GM19023 (cell line): Measurements from ENCODE around the gene DEFB129.
"Not testable (repeated sequence)": the region's sequence is repeated elsewhere in the genome, so short reads cannot be mapped to it uniquely, and the experiment has no call there.

ENCODE experiments used
- ATAC-seq: cut with Tn5 transposase; IDR thresholded peaks from one replicate; pipeline ENCODE4 v1.9.1; 2021; ENCODE audit warnings: mild to moderate bottlenecking, moderate library complexity; ENCODE audit not compliant: unreplicated experiment

The DEFB129 gene

GRCh38 chr20:226958-227357 lies at the start of gene DEFB129:
TSS of gene DEFB129 (plus strand) at chr20:227258. CDS start at chr20:227289, 31 bp downstream.
- ATAC-seq, result no peak

- no peak for ATAC-seq
These were observed 42.8 kb upstream of the DEFB129 start for GRCh38 chr20:184288-184687.

GRCh38 chr20:187733-188132 lies 39.3 kb upstream of the DEFB129 start:
- ATAC-seq, result no peak

GRCh38 chr20:189611-190010 lies 37.4 kb upstream of the DEFB129 start, which contains the start of gene DEFB128:
TSS of gene DEFB128 (minus strand) at chr20:189711. CDS start at chr20:189623, 88 bp downstream.
- ATAC-seq, result no peak

GRCh38 chr20:198225-198624 lies 28.8 kb upstream of the DEFB129 start:
- ATAC-seq, result no peak

GRCh38 chr20:199996-200395 lies 27.1 kb upstream of the DEFB129 start:
- no peak for ATAC-seq

GRCh38 chr20:203630-204029 lies 23.4 kb upstream of the DEFB129 start:
- ATAC-seq, result not testable (repeated sequence)

GRCh38 chr20:208942-209566 lies 18.0 kb upstream of the DEFB129 start:
- ATAC-seq, result no peak

GRCh38 chr20:210809-211502 lies 16.1 kb upstream of the DEFB129 start:
- no peak for ATAC-seq

GRCh38 chr20:214383-214782 lies 12.7 kb upstream of the DEFB129 start:
- no peak for ATAC-seq

GRCh38 chr20:215796-216195 lies 11.3 kb upstream of the DEFB129 start:
- ATAC-seq, result no peak

- ATAC-seq, result no peak
These were observed 9.8 kb upstream of the DEFB129 start for GRCh38 chr20:217266-217665.

- no peak for ATAC-seq
These were observed 7.6 kb upstream of the DEFB129 start for GRCh38 chr20:219290-220115.

- no peak for ATAC-seq
These were observed 5.7 kb upstream of the DEFB129 start for GRCh38 chr20:221258-221830.

GRCh38 chr20:225879-226278 lies 1.2 kb upstream of the DEFB129 start:
- ATAC-seq, result not testable (repeated sequence)

GRCh38 chr20:227439-228105 lies 514 bp downstream of the DEFB129 start:
- ATAC-seq, result no peak

- no peak for ATAC-seq
These were observed 8.8 kb downstream of the DEFB129 start for GRCh38 chr20:235891-236290.

- no peak for ATAC-seq
These were observed 10.4 kb downstream of the DEFB129 start for GRCh38 chr20:237489-237888.

- ATAC-seq, result no peak
These were observed 10.9 kb downstream of the DEFB129 start for GRCh38 chr20:237929-238328.

GRCh38 chr20:242905-243304 lies 15.8 kb downstream of the DEFB129 start:
- ATAC-seq, result no peak

- ATAC-seq, result no peak
These were observed 24.3 kb downstream of the DEFB129 start for GRCh38 chr20:251354-251753.
